ENCODE measurements around the gene CD99. TPM values are rescaled to one million over a fixed set of nuclear protein-coding genes. Genes with fewer than 3 reads are reported as not detected.
"Not testable (repeated sequence)": the region's sequence is repeated elsewhere in the genome, so short reads cannot be mapped to it uniquely, and the experiment has no call there.

CD99 gene
- total RNA-seq, 6 experiments from 2014 or later = 526 to 610 (median 584) TPM

- DNase-seq = peak; percentile 36
- 0 out of 2 replicates have a peak overlapping the region, but pooled peaks have one; percentile 19 for H3K27ac Mint-ChIP-seq
- H3K4me3 Mint-ChIP-seq = peak overlapping the region; percentile 27; the same call in 1 of the 2 replicates
- H3K9me3 Mint-ChIP-seq = no peaks in the 10 kb centered on the region
- H3K4me1 Mint-ChIP-seq (ENCODE audit: low read depth) = peaks cover 18% of the 10 kb centered on the region
- peaks cover 2% of the 10 kb centered on the region for H3K27me3 Mint-ChIP-seq (ENCODE audit: insufficient read depth)
- TF ChIP-seq CTCF (IDR thresholded peaks at IDR 0.05) = no peak
- H3K36me3 Mint-ChIP-seq (ENCODE audit: low read depth) = no peaks in the 10 kb centered on the region
These were observed 76.7 kb downstream of the CD99 start for GRCh38 chrX:2767631-2768455.

- DNase-seq = no peak
- no peak overlapping the region for H3K27ac Mint-ChIP-seq
- no peak overlapping the region for H3K4me3 Mint-ChIP-seq
- peaks cover 18% of the 10 kb centered on the region for H3K4me1 Mint-ChIP-seq (ENCODE audit: low read depth)
- TF ChIP-seq CTCF (IDR thresholded peaks at IDR 0.05) = no peak
- peaks cover 9% of the 10 kb centered on the region for H3K9me3 Mint-ChIP-seq
- peaks cover 6% of the 10 kb centered on the region for H3K36me3 Mint-ChIP-seq (ENCODE audit: low read depth)
- H3K27me3 Mint-ChIP-seq (ENCODE audit: insufficient read depth) = peaks cover 10% of the 10 kb centered on the region
These were observed 78.5 kb downstream of the CD99 start for GRCh38 chrX:2769615-2770014.

GRCh38 chrX:2773166-2774055, 82.3 kb downstream of the CD99 start:
- peaks cover 14% of the 10 kb centered on the region for H3K9me3 Mint-ChIP-seq
- not testable (repeated sequence) for H3K4me1 Mint-ChIP-seq (ENCODE audit: low read depth); H3K4me3 Mint-ChIP-seq

DNA sequence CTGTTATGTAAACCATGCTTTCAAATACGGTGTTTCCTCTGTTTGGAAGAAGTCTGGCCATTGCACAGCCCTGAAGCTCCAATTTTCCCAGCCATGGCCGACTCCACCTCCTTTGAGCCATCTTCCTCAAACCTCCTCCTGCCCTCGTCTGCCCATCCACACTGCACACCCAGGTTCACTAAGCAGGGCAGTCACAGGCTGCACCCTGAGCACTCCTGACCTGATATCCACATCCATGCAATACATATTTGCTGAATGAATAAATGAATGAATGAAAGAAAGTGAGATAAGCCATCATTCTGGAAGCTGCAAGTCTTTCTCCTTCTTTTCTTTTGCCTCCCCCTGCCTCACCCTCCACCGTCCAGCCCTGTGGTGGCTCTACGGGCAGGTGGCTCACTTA, 83.0 kb downstream of the CD99 start:
- Mint-ChIP-seq H3K36me3 (ENCODE audit: low read depth) (peaks cover 12% of the 10 kb centered on the region), H3K27ac (no peak overlapping the region), H3K4me3 (no peak overlapping the region), H3K27me3 (ENCODE audit: insufficient read depth) (peaks cover 17% of the 10 kb centered on the region), H3K4me1 (ENCODE audit: low read depth) (peaks cover 4% of the 10 kb centered on the region; the same call in 1 of the 2 replicates), H3K9me3 (peaks cover 14% of the 10 kb centered on the region)
- DNase-seq = no peak
- no peak for TF ChIP-seq CTCF (IDR thresholded peaks at IDR 0.05)

More at GRCh38 chrX:2773166-2774055, 82.3 kb downstream of the CD99 start:
- peaks cover 14% of the 10 kb centered on the region for H3K27me3 Mint-ChIP-seq (ENCODE audit: insufficient read depth)
- DNase-seq, H3K27ac Mint-ChIP-seq: not testable (repeated sequence)
- H3K36me3 Mint-ChIP-seq (ENCODE audit: low read depth) = peaks cover 12% of the 10 kb centered on the region

DNA sequence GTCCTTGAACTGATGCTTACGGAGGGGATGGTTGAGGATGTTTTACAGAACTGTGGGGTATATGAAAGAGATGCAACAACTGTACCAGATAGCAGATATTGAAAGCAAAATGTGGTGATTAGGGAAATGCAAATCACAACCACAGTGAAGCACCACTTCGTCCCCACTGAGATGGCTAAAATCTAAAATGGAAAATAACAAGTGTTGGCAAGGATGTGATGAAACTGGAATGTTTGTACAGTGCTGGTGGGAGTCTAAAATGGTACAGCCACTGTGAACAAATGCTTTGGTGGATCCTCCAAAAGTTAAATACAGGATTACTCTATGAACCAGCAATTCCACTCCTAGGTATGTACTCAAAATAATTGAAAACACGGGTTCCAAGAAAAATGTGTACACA, 83.7 kb downstream of the CD99 start:
- Mint-ChIP-seq H3K4me3 (no peak overlapping the region), H3K27me3 (ENCODE audit: insufficient read depth) (peaks cover 17% of the 10 kb centered on the region), H3K36me3 (ENCODE audit: low read depth) (peaks cover 12% of the 10 kb centered on the region), H3K4me1 (ENCODE audit: low read depth) (no peaks in the 10 kb centered on the region), H3K27ac (no peak overlapping the region), H3K9me3 (peaks cover 14% of the 10 kb centered on the region)
- no peak for DNase-seq
- TF ChIP-seq CTCF (IDR thresholded peaks at IDR 0.05) = no peak

DNA sequence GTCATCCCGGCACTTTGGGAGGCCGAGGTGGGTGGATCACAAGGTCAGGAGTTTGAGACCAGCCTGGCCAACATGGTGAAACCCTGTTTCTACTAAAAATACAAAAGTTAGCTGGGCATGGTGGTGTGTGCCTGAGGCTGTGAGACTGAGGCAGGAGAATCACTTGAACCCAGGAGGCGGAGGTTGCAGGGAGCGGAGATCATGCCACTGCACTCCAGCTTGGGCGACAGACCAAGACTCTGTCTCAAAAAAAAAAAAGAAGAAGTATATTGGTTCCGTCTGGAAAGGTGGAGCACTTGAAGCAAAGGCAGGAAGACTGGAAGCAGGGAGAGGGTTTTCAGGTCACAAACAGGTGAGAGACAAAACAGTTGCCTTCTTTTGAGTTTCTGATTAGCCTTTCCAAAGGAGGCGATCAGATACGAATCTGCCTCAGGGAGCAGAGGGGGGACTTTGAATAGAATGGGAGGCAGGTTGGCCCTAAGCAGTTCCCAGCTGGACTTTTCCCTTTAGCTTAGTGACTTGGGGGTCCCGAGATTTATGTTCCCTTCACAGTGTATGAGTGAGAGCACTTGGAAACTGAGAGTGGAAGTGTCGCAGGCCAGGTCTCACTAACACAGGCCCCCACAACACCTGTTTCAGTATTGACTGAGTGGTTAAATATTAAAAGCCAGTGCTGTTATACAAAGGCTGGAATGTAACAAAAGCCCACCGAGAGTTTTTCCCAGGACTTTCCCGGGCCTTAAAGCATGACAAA, 89.6 kb downstream of the CD99 start:
- DNase-seq; H3K9me3 Mint-ChIP-seq; H3K4me1 Mint-ChIP-seq (ENCODE audit: low read depth); H3K4me3 Mint-ChIP-seq; H3K27ac Mint-ChIP-seq; H3K36me3 Mint-ChIP-seq (ENCODE audit: low read depth): not testable (repeated sequence)
- H3K27me3 Mint-ChIP-seq (ENCODE audit: insufficient read depth) = peaks cover 12% of the 10 kb centered on the region

Measured in HFFc6 (cell line).